Hepatocyte (in vitro differentiated cells): ENCODE data around the gene ZDHHC5.

Experiments used
- CTCF ChIP-seq: fragments of 200-600 bp; sonication (generic); IDR thresholded peaks from 2 replicates; pipeline ENCODE4 v1.5.1; 2016; ENCODE audit warnings: antibody characterized with exemption, mild to moderate bottlenecking; ENCODE audit not compliant: poor library complexity
- EZH2 ChIP-seq: fragments of 200-600 bp; sonication (generic); IDR thresholded peaks from 2 replicates; pipeline ENCODE4 v1.6.1; 2016; ENCODE audit warnings: antibody characterized with exemption, mild to moderate bottlenecking, borderline replicate concordance

- TF ChIP-seq CTCF = no peak
- TF ChIP-seq EZH2 = no peak
Measured at GRCh38 chr11:57700425-57700824, 32.5 kb downstream of the ZDHHC5 start.
